ENCODE results near the gene RIMS4.

The RIMS4 gene

GRCh38 chr20:44796311-44796710 is 14.0 kb downstream of the RIMS4 start:
- DNase-seq (ENCODE audit: low read depth, low spot score), result no peak

- no peak for DNase-seq (ENCODE audit: low read depth, low spot score)
Observed at GRCh38 chr20:44795836-44796235, 14.5 kb downstream of the RIMS4 start.

- no peak for DNase-seq (ENCODE audit: low read depth, low spot score)
Observed at GRCh38 chr20:44792796-44793195, 17.6 kb downstream of the RIMS4 start.

- no peak for DNase-seq (ENCODE audit: low read depth, low spot score)
Observed at GRCh38 chr20:44790638-44791393, 19.5 kb downstream of the RIMS4 start.

GRCh38 chr20:44788706-44789456 is 21.5 kb downstream of the RIMS4 start:
- no peak for DNase-seq (ENCODE audit: low read depth, low spot score)

- DNase-seq (ENCODE audit: low read depth, low spot score), result no peak
Observed at GRCh38 chr20:44787299-44787698, 23.0 kb downstream of the RIMS4 start.

GRCh38 chr20:44785768-44786167 is 24.6 kb downstream of the RIMS4 start:
- peak; percentile 34 for DNase-seq (ENCODE audit: low read depth, low spot score)

- DNase-seq (ENCODE audit: low read depth, low spot score), result no peak
Observed at GRCh38 chr20:44784688-44785087, 25.7 kb downstream of the RIMS4 start.

GRCh38 chr20:44781791-44782190 is 28.6 kb downstream of the RIMS4 start:
- DNase-seq (ENCODE audit: low read depth, low spot score), result no peak

GRCh38 chr20:44781118-44781517 is 29.2 kb downstream of the RIMS4 start:
- DNase-seq (ENCODE audit: low read depth, low spot score), result no peak

GRCh38 chr20:44780226-44780625 is 30.1 kb downstream of the RIMS4 start:
- peak; percentile 84 for DNase-seq (ENCODE audit: low read depth, low spot score)

GRCh38 chr20:44776980-44777379 is 33.4 kb downstream of the RIMS4 start:
- peak; percentile 58 for DNase-seq (ENCODE audit: low read depth, low spot score)

GRCh38 chr20:44773070-44773829 is 37.1 kb downstream of the RIMS4 start:
- no peak for DNase-seq (ENCODE audit: low read depth, low spot score)

GRCh38 chr20:44772636-44773035 is 37.7 kb downstream of the RIMS4 start:
- no peak for DNase-seq (ENCODE audit: low read depth, low spot score)

GRCh38 chr20:44771172-44771535 is 39.2 kb downstream of the RIMS4 start:
- DNase-seq (ENCODE audit: low read depth, low spot score), result no peak

GRCh38 chr20:44770484-44771171 is 39.7 kb downstream of the RIMS4 start:
- no peak for DNase-seq (ENCODE audit: low read depth, low spot score)

- no peak for DNase-seq (ENCODE audit: low read depth, low spot score)
Observed at GRCh38 chr20:44769481-44769863, 40.9 kb downstream of the RIMS4 start.

- DNase-seq (ENCODE audit: low read depth, low spot score), result no peak
Observed at GRCh38 chr20:44768854-44769480, 41.4 kb downstream of the RIMS4 start.

- no peak for DNase-seq (ENCODE audit: low read depth, low spot score)
Observed at GRCh38 chr20:44768256-44768655, 42.1 kb downstream of the RIMS4 start.

GRCh38 chr20:44765701-44766347 is 44.5 kb downstream of the RIMS4 start:
- DNase-seq (ENCODE audit: low read depth, low spot score), result peak; percentile 63

GRCh38 chr20:44765091-44765490 is 45.3 kb downstream of the RIMS4 start:
- DNase-seq (ENCODE audit: low read depth, low spot score), result no peak

Measured in astrocyte of the hippocampus (primary cell).